Activated naive CD8-positive, alpha-beta T cell treated with anti-CD3 and anti-CD28 coated beads, Interleukin-2, amount 10 ng/mL, durations not matched to agents 7 days and 5 days (primary cell): ENCODE results near the gene CHST14. TPM values are rescaled to one million over a fixed set of nuclear protein-coding genes. Genes with fewer than 3 reads are reported as not detected.

ENCODE experiments used
- total RNA-seq, 2 experiments: library from RNA; stranded (reverse); gene quantifications; one replicate each; pipeline ENCODE4 v1.2.3, GENCODE V29; 2021

CHST14 gene
- total RNA-seq, 2 experiments from 2014 or later: 9.8 to 10.8 TPM

Other genes with a start within 250 kb of the CHST14 start
- gene PAK6, start 231.9 kb upstream of the CHST14 start, total RNA-seq: 1 to 10 TPM in 1 of 2 experiments, under 1 TPM in 1; 0.91 to 1.3 TPM
- under 1 TPM in 1 of 2 experiments, not detected in 1; 0.26 TPM for gene ANKRD63, start 187.9 kb upstream of the CHST14 start, total RNA-seq
- 100 to 1,000 TPM; 173 to 174 TPM for gene PLCB2, start 163.0 kb upstream of the CHST14 start, total RNA-seq
- 1 to 10 TPM; 8.8 to 9.4 TPM for gene INAFM2, start 147.3 kb upstream of the CHST14 start, total RNA-seq
- 1 to 10 TPM; 2.3 to 2.6 TPM for gene CCDC9B, start 130.0 kb upstream of the CHST14 start, total RNA-seq
- gene PHGR1, start 120.0 kb upstream of the CHST14 start, total RNA-seq: not detected
- 1 to 10 TPM; 1.5 to 2.0 TPM for gene DISP2, start 112.8 kb upstream of the CHST14 start, total RNA-seq
- 10 to 100 TPM; 47.0 to 49.5 TPM for gene KNSTRN, start 88.3 kb upstream of the CHST14 start, total RNA-seq
- 10 to 100 TPM; 92.4 to 95.2 TPM for gene IVD, start 65.2 kb upstream of the CHST14 start, total RNA-seq
- 10 to 100 TPM; 29.6 to 30.0 TPM for gene BAHD1, start 30.0 kb upstream of the CHST14 start, total RNA-seq
- 10 to 100 TPM; 26.2 to 26.8 TPM for gene CCDC32, start 94.1 kb downstream of the CHST14 start, total RNA-seq
- 10 to 100 TPM; 15.8 to 17.7 TPM for gene RPUSD2, start 98.3 kb downstream of the CHST14 start, total RNA-seq
- gene KNL1, start 123.3 kb downstream of the CHST14 start, total RNA-seq: 10 to 100 TPM; 43.8 to 46.2 TPM
- 10 to 100 TPM; 52.4 to 54.5 TPM for gene RAD51, start 224.2 kb downstream of the CHST14 start, total RNA-seq